ENCODE data around the gene DBI. TPM values are rescaled to one million over a fixed set of nuclear protein-coding genes. Genes with fewer than 3 reads are reported as not detected.

The DBI gene
- total RNA-seq, 1 donor from 2014 or later, result 59.2 TPM

DNA sequence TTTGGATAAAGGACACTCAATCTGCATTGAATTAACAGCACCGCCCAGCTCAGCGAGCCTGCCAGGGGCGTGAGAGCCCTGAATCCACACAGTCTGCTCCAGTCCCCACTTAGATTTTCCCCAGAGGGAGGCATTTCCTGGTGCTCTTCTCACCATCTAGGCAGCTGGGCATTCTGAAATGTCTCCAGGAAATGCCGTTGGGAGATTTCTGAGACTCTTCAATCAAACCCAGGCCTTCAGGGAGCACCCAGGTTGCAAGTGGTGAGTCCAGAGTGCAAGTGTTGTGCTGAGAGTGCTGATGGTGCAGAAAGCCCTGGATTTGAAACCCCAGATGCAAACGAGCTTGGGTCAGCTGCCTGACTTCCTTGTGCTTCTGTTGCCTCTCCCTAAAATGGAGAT, 41.4 kb downstream of the DBI start:
- DNase-seq (ENCODE audit: extremely low spot score, unreplicated experiment), result no peak
- no peaks in the 10 kb centered on the region for H3K4me1 Mint-ChIP-seq (ENCODE audit: unreplicated experiment)
- no peaks in the 10 kb centered on the region for H3K36me3 Mint-ChIP-seq (ENCODE audit: unreplicated experiment)
- H3K27me3 Mint-ChIP-seq (ENCODE audit: unreplicated experiment), result peaks cover 37% of the 10 kb centered on the region
- H3K9me3 Mint-ChIP-seq (ENCODE audit: unreplicated experiment), result no peaks in the 10 kb centered on the region
- no peak overlapping the region for H3K4me3 Mint-ChIP-seq (ENCODE audit: unreplicated experiment)
- no peak overlapping the region for H3K27ac Mint-ChIP-seq (ENCODE audit: unreplicated experiment)
- no peak for TF ChIP-seq CTCF (IDR thresholded peaks at IDR 0.05)

DNA sequence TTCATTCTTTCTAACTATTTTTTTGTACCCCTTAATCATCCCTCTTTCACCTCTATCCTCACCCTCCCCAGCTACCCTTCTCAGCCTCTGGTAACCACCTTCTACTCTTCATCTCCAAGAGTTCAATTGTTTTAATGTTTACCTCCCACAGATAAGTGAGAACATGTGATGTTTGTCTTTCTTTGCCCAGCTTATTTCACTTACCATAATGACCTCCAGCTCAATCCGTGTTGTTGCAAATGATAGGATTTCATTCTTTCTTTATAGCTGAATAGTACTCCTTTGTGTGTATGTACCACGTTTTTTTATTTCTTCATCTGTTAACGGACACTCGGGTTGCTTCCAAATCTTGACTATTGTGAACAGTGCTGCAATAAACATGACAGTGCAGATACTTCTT, 42.7 kb downstream of the DBI start:
- Mint-ChIP-seq H3K27me3 (ENCODE audit: unreplicated experiment) (peaks cover 46% of the 10 kb centered on the region), H3K9me3 (ENCODE audit: unreplicated experiment) (no peaks in the 10 kb centered on the region), H3K36me3 (ENCODE audit: unreplicated experiment) (no peaks in the 10 kb centered on the region), H3K4me3 (ENCODE audit: unreplicated experiment) (no peak overlapping the region), H3K4me1 (ENCODE audit: unreplicated experiment) (no peaks in the 10 kb centered on the region), H3K27ac (ENCODE audit: unreplicated experiment) (no peak overlapping the region)
- no peak for DNase-seq (ENCODE audit: extremely low spot score, unreplicated experiment)
- TF ChIP-seq CTCF (IDR thresholded peaks at IDR 0.05), result no peak

GRCh38 chr2:119414894-119415293, 48.1 kb downstream of the DBI start:
- Mint-ChIP-seq H3K36me3 (ENCODE audit: unreplicated experiment) (no peaks in the 10 kb centered on the region), H3K27ac (ENCODE audit: unreplicated experiment) (no peak overlapping the region), H3K9me3 (ENCODE audit: unreplicated experiment) (no peaks in the 10 kb centered on the region), H3K27me3 (ENCODE audit: unreplicated experiment) (peaks cover 62% of the 10 kb centered on the region), H3K4me3 (ENCODE audit: unreplicated experiment) (no peak overlapping the region), H3K4me1 (ENCODE audit: unreplicated experiment) (no peaks in the 10 kb centered on the region)
- DNase-seq (ENCODE audit: extremely low spot score, unreplicated experiment), result no peak
- no peak for TF ChIP-seq CTCF (IDR thresholded peaks at IDR 0.05)

- TF ChIP-seq CTCF (IDR thresholded peaks at IDR 0.05), result no peak
- no peak overlapping the region for H3K27ac Mint-ChIP-seq (ENCODE audit: unreplicated experiment)
- no peak overlapping the region for H3K4me3 Mint-ChIP-seq (ENCODE audit: unreplicated experiment)
- H3K9me3 Mint-ChIP-seq (ENCODE audit: unreplicated experiment), result no peaks in the 10 kb centered on the region
- no peaks in the 10 kb centered on the region for H3K4me1 Mint-ChIP-seq (ENCODE audit: unreplicated experiment)
- no peak for DNase-seq (ENCODE audit: extremely low spot score, unreplicated experiment)
- peaks cover 60% of the 10 kb centered on the region for H3K27me3 Mint-ChIP-seq (ENCODE audit: unreplicated experiment)
- H3K36me3 Mint-ChIP-seq (ENCODE audit: unreplicated experiment), result no peaks in the 10 kb centered on the region
Measured at GRCh38 chr2:119415630-119416029, 48.9 kb downstream of the DBI start.

DNA sequence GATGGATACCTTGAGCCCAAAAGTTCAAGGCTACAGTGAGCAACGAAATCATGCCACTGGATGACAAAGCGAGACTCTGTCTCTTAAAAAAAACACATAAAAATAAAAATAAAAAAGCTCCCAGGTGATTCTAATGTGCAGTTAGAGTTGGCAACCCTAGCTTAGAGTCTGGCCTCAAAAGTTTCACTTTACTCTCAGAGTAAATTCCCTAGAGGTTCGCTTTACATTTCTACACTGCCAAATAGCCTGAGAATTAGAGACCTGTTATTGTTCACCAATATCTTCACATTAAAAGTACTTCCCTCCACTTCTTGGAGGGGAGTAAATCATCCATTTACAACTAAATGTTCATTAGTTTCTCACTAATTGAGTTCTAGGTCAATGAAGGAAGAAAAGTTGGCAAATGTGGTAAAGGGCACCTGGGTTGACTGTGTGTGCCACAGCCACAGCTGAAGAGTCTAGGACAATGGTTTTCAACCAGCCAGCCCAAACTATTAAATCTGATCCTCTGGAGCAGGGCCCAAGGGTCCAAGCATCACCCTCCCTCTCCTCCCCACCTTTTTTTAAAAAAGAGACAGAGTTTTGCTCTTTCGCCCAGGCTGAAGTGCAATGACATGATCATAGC, 49.6 kb downstream of the DBI start:
- DNase-seq (ENCODE audit: extremely low spot score, unreplicated experiment), result no peak
- Mint-ChIP-seq H3K4me3 (ENCODE audit: unreplicated experiment) (no peak overlapping the region), H3K27ac (ENCODE audit: unreplicated experiment) (no peak overlapping the region), H3K27me3 (ENCODE audit: unreplicated experiment) (peaks cover 57% of the 10 kb centered on the region), H3K9me3 (ENCODE audit: unreplicated experiment) (no peaks in the 10 kb centered on the region), H3K36me3 (ENCODE audit: unreplicated experiment) (no peaks in the 10 kb centered on the region), H3K4me1 (ENCODE audit: unreplicated experiment) (no peaks in the 10 kb centered on the region)
- no peak for TF ChIP-seq CTCF (IDR thresholded peaks at IDR 0.05)

Data from osteocyte (in vitro differentiated cells).